NCI-H446 treated with DMSO at 0.1 percent for 48 hours (cell line): ENCODE measurements around the gene IGFBP5.

Experiments used
- DNase-seq: peaks from one replicate; lab custom pipeline; 2025; lab: John Stamatoyannopoulos, UW

The IGFBP5 gene

GRCh38 chr2:216695401-216695821, at the start of gene IGFBP5:
TSS of gene IGFBP5 (minus strand) at chr2:216695549. CDS start at chr2:216694775, 774 bp downstream.
- peak; percentile 87 for DNase-seq

DNA sequence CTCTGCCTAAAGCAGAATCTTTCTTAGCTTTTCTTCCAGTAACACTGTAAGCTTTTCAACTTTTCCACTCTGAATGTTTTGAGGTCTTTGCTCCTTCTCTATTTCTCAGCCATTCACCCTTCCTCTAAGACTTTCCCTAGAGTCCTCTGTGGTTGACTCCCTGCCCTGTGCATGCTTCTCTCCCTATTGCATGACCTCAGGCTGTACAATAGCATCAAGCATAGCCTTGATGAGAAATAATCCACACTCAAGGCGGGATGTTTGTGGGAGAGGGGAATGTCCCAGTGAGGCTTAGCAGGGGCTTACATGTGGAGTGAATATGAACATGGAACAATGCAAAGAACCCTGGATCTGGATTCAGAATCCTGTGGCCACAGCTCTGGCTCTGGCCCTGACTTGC, 48.4 kb upstream of the IGFBP5 start:
- DNase-seq = no peak

- no peak for DNase-seq
Observed at GRCh38 chr2:216742411-216742810, 47.1 kb upstream of the IGFBP5 start.

- DNase-seq = no peak
Observed at GRCh38 chr2:216741223-216741593, 45.9 kb upstream of the IGFBP5 start.

- DNase-seq = no peak
Observed at GRCh38 chr2:216740557-216741222, 45.3 kb upstream of the IGFBP5 start.

- no peak for DNase-seq
Observed at GRCh38 chr2:216739035-216739434, 43.7 kb upstream of the IGFBP5 start.

- DNase-seq = no peak
Observed at GRCh38 chr2:216737676-216738075, 42.3 kb upstream of the IGFBP5 start.

DNA sequence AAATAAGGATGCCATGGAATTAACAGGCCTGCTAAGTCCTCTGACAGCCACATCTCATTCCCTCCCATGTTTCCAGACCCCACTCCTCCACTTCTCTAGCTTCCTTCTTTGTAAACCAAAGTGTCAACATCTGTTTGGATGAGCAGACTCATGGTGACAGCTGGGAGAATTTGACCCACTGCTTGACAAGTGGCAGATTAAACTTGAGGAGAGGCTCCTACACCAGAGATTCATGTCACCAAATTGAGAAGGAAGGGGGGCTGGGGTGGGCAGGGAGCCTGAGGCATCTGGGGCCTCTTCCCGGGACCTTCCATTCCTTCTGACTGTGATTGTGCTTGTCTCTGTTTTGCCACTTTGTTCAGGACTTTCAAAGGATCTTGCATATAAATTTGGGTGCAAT, 41.0 kb upstream of the IGFBP5 start:
- DNase-seq = no peak

- no peak for DNase-seq
Observed at GRCh38 chr2:216735668-216736067, 40.3 kb upstream of the IGFBP5 start.

GRCh38 chr2:216735086-216735485, 39.7 kb upstream of the IGFBP5 start:
- DNase-seq = no peak

- DNase-seq = no peak
Observed at GRCh38 chr2:216733046-216733445, 37.7 kb upstream of the IGFBP5 start.

DNA sequence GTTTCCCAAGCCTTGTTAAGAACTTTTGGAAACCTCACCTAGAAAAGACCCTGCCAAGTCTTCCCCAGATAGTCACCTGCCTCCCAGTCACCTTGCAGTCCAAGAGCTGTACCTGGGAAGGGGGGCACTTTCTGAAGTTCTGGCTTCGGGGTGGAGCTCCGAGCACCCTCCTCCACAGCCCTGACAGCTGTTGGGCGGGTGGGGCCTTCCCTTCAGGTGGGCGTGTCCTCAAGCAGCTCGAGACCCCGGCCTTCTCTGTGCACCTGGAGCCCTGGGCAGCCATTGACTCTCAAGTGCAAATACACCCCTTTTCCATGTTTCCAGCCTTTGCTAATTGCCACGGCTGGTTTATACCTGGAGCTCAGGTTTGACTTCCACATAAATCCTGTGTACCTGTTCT, 37.0 kb upstream of the IGFBP5 start:
- no peak for DNase-seq

- DNase-seq = no peak
Observed at GRCh38 chr2:216731465-216731864, 36.1 kb upstream of the IGFBP5 start.

DNA sequence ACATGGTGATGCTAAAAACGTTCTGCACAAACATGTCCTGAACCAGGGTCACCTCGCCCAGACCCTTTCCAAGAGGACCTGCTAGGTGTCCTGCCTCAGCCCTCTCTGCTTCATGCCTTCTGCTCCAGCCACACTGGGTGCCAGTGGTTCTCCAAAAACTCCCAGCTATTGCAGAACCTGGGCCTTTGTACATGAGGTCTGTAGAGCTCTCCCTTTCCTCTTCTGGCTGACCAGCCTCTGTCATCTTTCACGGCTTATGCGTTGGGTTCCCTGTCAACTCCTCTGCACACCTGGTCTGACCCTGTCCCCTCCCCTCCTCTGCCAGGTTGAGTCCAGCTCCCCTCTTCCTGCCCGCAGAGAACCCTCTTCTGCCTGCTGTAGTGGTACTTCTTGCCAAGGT, 35.5 kb upstream of the IGFBP5 start:
- no peak for DNase-seq

DNA sequence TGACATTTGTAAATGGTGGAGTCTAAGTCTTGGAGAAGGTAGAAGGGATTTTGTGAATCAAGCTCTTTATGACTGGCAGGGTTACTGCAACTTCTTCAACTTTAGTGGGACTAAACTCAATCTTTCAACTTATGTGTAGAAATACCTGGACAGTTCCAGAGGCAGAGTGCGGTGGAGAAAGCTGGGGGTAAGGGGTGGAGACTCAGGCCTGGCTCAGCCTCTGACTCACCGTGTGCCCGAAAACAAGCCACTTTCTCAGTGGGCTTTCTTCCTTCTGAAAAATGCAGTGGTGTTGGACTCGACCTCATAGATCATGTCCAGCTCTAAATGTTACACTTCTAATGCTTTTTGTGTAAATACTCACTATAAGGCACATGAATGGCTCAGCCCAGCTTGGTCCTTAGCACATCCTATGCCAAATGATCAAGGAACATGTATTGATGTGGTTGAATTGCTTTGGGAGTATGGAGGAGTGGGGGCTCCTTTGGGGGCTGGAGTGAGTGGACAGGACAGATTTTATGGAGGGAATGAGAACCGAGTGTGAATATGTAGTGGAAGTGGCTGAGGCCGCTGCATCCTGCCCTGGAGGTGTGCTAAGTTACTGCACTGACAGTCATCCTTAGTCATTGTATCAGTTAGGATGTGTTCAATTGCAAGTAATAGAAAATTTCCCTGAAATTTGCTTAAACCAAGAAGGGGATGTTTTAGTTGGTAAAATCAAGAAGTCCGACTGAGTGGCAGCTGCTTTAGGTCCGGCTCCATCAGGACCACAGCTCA, 32.2 kb upstream of the IGFBP5 start:
- no peak for DNase-seq

- DNase-seq = no peak
Observed at GRCh38 chr2:216724190-216724589, 28.8 kb upstream of the IGFBP5 start.

- no peak for DNase-seq
Observed at GRCh38 chr2:216721141-216721540, 25.8 kb upstream of the IGFBP5 start.

DNA sequence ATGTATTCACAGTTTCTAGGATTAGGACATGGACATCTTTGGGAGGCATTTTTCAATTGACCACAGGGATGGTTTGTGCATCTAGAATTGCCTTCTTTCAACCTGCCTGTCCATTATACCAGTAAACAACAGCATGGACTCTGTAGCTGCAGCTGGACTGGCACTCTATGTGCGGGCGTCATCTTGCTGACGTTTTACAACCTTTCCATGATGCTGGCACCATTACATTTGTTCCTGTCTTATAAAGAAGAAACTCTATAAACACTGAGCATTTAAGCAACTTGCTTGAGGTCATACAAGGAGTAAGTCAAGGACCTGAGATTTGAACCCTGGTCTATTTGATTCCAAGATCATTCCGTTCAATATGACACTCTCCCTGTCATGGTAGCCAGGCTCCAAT, 25.4 kb upstream of the IGFBP5 start:
- DNase-seq = no peak

GRCh38 chr2:216717907-216718615, 22.7 kb upstream of the IGFBP5 start:
- no peak for DNase-seq

DNA sequence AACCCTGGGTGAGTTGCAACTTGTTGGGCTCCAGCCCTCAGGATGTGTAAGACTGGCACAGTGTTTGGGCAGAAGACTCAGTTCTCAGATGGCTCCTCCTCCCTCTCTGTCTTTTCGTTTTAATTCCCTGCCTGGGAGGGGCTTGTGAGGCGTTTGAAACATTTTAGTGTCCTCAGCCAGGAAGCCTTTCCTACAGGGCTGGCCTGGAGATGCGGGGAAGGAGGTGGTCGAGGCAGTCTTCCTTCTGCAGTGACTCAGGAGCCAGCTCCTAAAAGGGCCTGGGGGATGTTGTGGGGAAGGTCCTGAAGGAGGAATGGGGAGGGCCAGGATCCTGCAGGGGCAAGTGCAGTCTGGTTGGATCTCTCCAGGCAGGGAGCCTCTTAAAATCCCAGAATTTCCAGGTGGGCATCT, 22.1 kb upstream of the IGFBP5 start:
- DNase-seq = no peak

DNA sequence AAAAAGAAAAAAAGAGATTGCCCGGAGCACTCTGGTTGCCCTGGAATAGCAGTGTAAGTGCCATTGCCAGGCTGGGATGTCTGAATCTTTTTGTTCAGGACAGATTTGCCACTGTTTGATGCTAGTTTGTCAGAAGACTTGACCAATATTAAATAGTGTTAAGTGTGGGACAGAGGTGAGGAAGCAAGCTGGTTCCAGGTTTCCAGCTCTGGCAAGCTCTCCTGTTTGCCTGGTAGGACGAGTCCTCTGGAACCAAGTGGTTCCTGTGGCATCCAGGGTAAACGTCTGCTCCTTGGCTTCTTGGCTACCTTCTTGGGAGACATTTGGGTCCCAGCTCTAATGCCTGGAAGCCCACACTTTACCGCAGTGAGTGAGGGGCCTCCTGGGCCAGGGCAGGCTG, 20.8 kb upstream of the IGFBP5 start:
- no peak for DNase-seq

DNA sequence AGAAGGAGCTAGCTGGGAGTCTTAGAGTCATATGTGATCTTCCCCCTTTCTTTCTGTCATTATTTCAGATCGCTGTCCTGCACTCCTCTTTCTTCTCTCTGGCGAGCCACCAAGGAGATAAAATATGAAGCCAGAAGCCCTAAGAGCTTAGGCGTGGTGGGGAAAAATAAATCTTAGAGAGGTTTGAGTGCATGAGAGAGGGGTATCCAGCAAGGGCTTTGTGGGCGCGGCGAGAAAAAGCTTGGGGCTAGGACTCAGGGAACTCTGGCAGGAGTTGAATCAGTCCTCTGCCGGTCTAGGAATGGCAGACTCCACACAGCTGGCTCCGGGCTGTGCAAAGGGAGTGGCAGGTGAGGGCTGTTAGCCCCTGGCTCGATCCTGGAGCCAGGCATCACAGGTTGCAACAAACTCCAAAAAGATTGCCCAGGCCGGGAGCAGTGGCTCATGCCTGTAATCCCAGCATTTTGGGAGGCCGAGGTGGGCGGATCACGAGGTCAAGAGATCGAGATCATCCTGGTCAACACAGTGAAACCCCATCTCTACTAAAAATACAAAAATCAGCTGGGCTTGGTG, 20.1 kb upstream of the IGFBP5 start:
- DNase-seq = no peak

DNA sequence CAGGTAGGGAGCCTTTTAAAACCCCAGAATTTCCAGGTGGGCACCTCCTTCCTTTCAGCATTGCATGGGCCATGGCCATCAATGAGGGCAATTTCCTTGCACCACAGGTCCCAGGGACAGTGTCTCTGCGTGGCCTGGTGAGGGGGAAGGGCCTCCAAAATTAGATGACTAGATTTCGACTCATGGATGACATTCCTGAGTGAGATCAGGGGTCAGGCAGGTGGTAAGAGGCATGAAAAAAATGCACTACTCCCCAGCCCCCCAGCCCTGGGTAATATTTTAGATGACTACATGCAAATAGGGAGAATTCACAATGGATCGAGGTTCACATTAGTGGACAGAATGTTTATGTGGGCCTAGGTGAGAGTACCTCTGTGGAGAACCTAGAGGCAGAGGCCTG, 19.0 kb upstream of the IGFBP5 start:
- no peak for DNase-seq
